Peyer's patch (tissue), 4 donors: ENCODE results near the gene PDE11A. TPM values are rescaled to one million over a fixed set of nuclear protein-coding genes. Genes with fewer than 3 reads are reported as not detected.

ENCODE experiments used
- DNase-seq, 3 donors: peaks; one replicate each; pipeline ENCODE4 v3.0.0-alpha.2; 2017 to 2019
- H3K27ac ChIP-seq, 4 donors: fragments of 200-600 bp; sonication (generic); one replicate each; pipeline ENCODE4 v1.5.1; 2016 to 2019
- H3K27me3 ChIP-seq, 2 donors: fragments of 200-600 bp; sonication (generic); one replicate each; pipeline ENCODE4 v1.5.1; 2019
- H3K36me3 ChIP-seq, 3 donors: fragments of 200-600 bp; sonication (generic); one replicate each; pipeline ENCODE4 v1.5.1; 2016 to 2019
- H3K4me1 ChIP-seq, 4 donors: fragments of 200-600 bp; sonication (generic); one replicate each; pipeline ENCODE4 v1.5.1; 2016 to 2019
- H3K4me3 ChIP-seq, 4 donors: fragments of 200-600 bp; sonication (generic); 1 replicate in 3 of 4; 2 replicates in 1 of 4; pipeline ENCODE4 v1.5.1; 2016 to 2019; ENCODE audit warnings: mild to moderate bottlenecking in 1 of 4
- H3K9me3 ChIP-seq, 4 donors: fragments of 200-600 bp; sonication (generic); one replicate each; pipeline ENCODE4 v1.5.1; 2016 to 2019; ENCODE audit warnings: mild to moderate bottlenecking in 1 of 4
- CTCF ChIP-seq, 6 experiments: fragments of 450-650 bp in 4 of 6; fragments of 200-600 bp in 2 of 6; sonication (generic) in 1 of 6; IDR thresholded peaks; one replicate each; pipeline ENCODE4 v1.5.1; 2017 to 2019; ENCODE audit warnings: antibody characterized with exemption in 6 of 6, mild to moderate bottlenecking in 3 of 6, moderate library complexity in 1 of 6
- POLR2A ChIP-seq, 2 donors: fragments of 450-650 bp; IDR thresholded peaks; one replicate each; pipeline ENCODE4 v1.5.1; 2017; ENCODE audit warnings: antibody characterized with exemption in 2 of 2, mild to moderate bottlenecking in 2 of 2, moderate library complexity in 2 of 2
- total RNA-seq, 4 donors: library from RNA; depleted of rRNA; stranded (reverse); fragments of >200 nt; gene quantifications; one replicate each; pipeline ENCODE4 v1.1.0, GENCODE V29; 2016

PDE11A gene
- total RNA-seq, 4 donors from 2014 or later, result 1.6 to 2.1 (median 1.7) TPM

GRCh38 chr2:177708660-177709444 lies 363.7 kb downstream of the PDE11A start:
- DNase-seq, result no peak
- TF ChIP-seq POLR2A (IDR thresholded peaks at IDR 0.05), result no peak
- no peak for TF ChIP-seq CTCF (IDR thresholded peaks at IDR 0.05)

GRCh38 chr2:177708106-177708505 lies 364.5 kb downstream of the PDE11A start:
- no peaks in the 10 kb centered on the region for H3K36me3 ChIP-seq
- no peaks in the 10 kb centered on the region for H3K9me3 ChIP-seq
- no peaks in the 10 kb centered on the region for H3K4me1 ChIP-seq
- H3K27ac ChIP-seq, result no peak overlapping the region
- no peaks in the 10 kb centered on the region for H3K27me3 ChIP-seq
- no peak overlapping the region for H3K4me3 ChIP-seq
- DNase-seq, result no peak
- TF ChIP-seq POLR2A (IDR thresholded peaks at IDR 0.05) (no peak), CTCF (IDR thresholded peaks at IDR 0.05) (no peak)

More at GRCh38 chr2:177708660-177709444, 363.7 kb downstream of the PDE11A start:
- Histone ChIP-seq H3K4me3 (no peak overlapping the region), H3K27me3 (no peaks in the 10 kb centered on the region), H3K9me3 (no peaks in the 10 kb centered on the region), H3K4me1 (no peaks in the 10 kb centered on the region), H3K27ac (no peak overlapping the region), H3K36me3 (no peaks in the 10 kb centered on the region)

GRCh38 chr2:177705511-177706173 lies 366.9 kb downstream of the PDE11A start:
- Histone ChIP-seq H3K4me3 (no peak overlapping the region), H3K9me3 (no peaks in the 10 kb centered on the region), H3K36me3 (no peaks in the 10 kb centered on the region), H3K4me1 (no peaks in the 10 kb centered on the region), H3K27ac (no peak overlapping the region), H3K27me3 (no peaks in the 10 kb centered on the region)
- no peak for DNase-seq
- TF ChIP-seq CTCF (IDR thresholded peaks at IDR 0.05) (no peak), POLR2A (IDR thresholded peaks at IDR 0.05) (no peak)

GRCh38 chr2:177703159-177703558 lies 369.4 kb downstream of the PDE11A start:
- no peak overlapping the region for H3K27ac ChIP-seq
- no peaks in the 10 kb centered on the region for H3K36me3 ChIP-seq
- H3K4me1 ChIP-seq, result no peaks in the 10 kb centered on the region
- no peak for DNase-seq
- H3K4me3 ChIP-seq, result no peak overlapping the region
- no peaks in the 10 kb centered on the region for H3K9me3 ChIP-seq
- TF ChIP-seq CTCF (IDR thresholded peaks at IDR 0.05) (no peak), POLR2A (IDR thresholded peaks at IDR 0.05) (no peak)
- H3K27me3 ChIP-seq, result no peaks in the 10 kb centered on the region

DNA sequence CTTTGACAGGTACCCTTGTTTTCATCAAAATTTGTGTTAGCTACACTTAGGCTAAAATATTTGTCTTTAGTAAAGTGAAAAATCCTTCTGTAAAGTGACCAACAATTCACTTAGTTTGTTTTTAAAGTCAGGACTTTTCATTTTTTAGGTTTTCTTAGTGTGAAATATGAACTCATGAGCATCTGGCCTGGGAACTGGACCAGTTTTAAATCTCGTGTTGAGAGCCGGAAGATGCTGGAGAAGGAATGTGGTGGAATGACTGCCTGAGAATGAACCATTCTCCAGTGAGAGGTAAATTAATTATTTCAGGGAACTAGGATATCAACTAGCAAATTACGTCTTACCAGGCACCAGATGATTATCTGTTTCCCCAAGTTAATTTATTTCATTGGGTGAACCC lies 374.3 kb downstream of the PDE11A start:
- TF ChIP-seq CTCF (IDR thresholded peaks at IDR 0.05), result no peak
- no peak for TF ChIP-seq POLR2A (IDR thresholded peaks at IDR 0.05)
- DNase-seq, result no peak
- Histone ChIP-seq H3K27me3 (no peaks in the 10 kb centered on the region), H3K36me3 (no peaks in the 10 kb centered on the region), H3K4me1 (no peaks in the 10 kb centered on the region), H3K9me3 (no peaks in the 10 kb centered on the region), H3K27ac (no peak overlapping the region), H3K4me3 (no peak overlapping the region)
